ENCODE results near the gene SIRT7.

The SIRT7 gene

GRCh38 chr17:81898029-81898866, 19.7 kb downstream of the SIRT7 start:
- H3K4me3 ChIP-seq (ENCODE audit: low read depth, low read length), result no peak overlapping the region
- DNase-seq (ENCODE audit: low read depth, low spot score), result peak; percentile 94
- TF ChIP-seq CTCF (IDR thresholded peaks at IDR 0.05; ENCODE audit: low read depth, low read length), result no peak
- in situ Hi-C loops (cut with HindIII; ENCODE audit: low sequenced_read_pairs), result no loop called here

GRCh38 chr17:81895400-81895799, 22.6 kb downstream of the SIRT7 start:
- no peak overlapping the region for H3K4me3 ChIP-seq (ENCODE audit: low read depth, low read length)
- DNase-seq (ENCODE audit: low read depth, low spot score), result no peak
- in situ Hi-C loops (cut with HindIII; ENCODE audit: low sequenced_read_pairs), result no loop called here
- TF ChIP-seq CTCF (IDR thresholded peaks at IDR 0.05; ENCODE audit: low read depth, low read length), result no peak

- no peak for DNase-seq (ENCODE audit: low read depth, low spot score)
- H3K4me3 ChIP-seq (ENCODE audit: low read depth, low read length), result peak overlapping the region; percentile 67
- TF ChIP-seq CTCF (IDR thresholded peaks at IDR 0.05; ENCODE audit: low read depth, low read length), result no peak
- in situ Hi-C loops (cut with HindIII; ENCODE audit: low sequenced_read_pairs), result no loop called here
Measured at GRCh38 chr17:81891303-81891552, 26.7 kb downstream of the SIRT7 start.

- DNase-seq (ENCODE audit: low read depth, low spot score), result no peak
- in situ Hi-C loops (cut with HindIII; ENCODE audit: low sequenced_read_pairs), result no loop called here
- peak overlapping the region; percentile 67 for H3K4me3 ChIP-seq (ENCODE audit: low read depth, low read length)
- TF ChIP-seq CTCF (IDR thresholded peaks at IDR 0.05; ENCODE audit: low read depth, low read length), result no peak
Measured at GRCh38 chr17:81890447-81891302, 27.3 kb downstream of the SIRT7 start.

GRCh38 chr17:81889602-81890001, 28.4 kb downstream of the SIRT7 start:
- H3K4me3 ChIP-seq (ENCODE audit: low read depth, low read length), result no peak overlapping the region
- no peak for TF ChIP-seq CTCF (IDR thresholded peaks at IDR 0.05; ENCODE audit: low read depth, low read length)
- in situ Hi-C loops (cut with HindIII; ENCODE audit: low sequenced_read_pairs), result no loop called here
- no peak for DNase-seq (ENCODE audit: low read depth, low spot score)

- no peak overlapping the region for H3K4me3 ChIP-seq (ENCODE audit: low read depth, low read length)
- no peak for DNase-seq (ENCODE audit: low read depth, low spot score)
- in situ Hi-C loops (cut with HindIII; ENCODE audit: low sequenced_read_pairs), result no loop called here
- TF ChIP-seq CTCF (IDR thresholded peaks at IDR 0.05; ENCODE audit: low read depth, low read length), result no peak
Measured at GRCh38 chr17:81888988-81889595, 28.9 kb downstream of the SIRT7 start.
